ENCODE data around the gene SS18L1. TPM values are rescaled to one million over a fixed set of nuclear protein-coding genes. Genes with fewer than 3 reads are reported as not detected.

SS18L1 gene
- total RNA-seq, 1 experiment from 2014 or later, result 34.7 TPM

DNA sequence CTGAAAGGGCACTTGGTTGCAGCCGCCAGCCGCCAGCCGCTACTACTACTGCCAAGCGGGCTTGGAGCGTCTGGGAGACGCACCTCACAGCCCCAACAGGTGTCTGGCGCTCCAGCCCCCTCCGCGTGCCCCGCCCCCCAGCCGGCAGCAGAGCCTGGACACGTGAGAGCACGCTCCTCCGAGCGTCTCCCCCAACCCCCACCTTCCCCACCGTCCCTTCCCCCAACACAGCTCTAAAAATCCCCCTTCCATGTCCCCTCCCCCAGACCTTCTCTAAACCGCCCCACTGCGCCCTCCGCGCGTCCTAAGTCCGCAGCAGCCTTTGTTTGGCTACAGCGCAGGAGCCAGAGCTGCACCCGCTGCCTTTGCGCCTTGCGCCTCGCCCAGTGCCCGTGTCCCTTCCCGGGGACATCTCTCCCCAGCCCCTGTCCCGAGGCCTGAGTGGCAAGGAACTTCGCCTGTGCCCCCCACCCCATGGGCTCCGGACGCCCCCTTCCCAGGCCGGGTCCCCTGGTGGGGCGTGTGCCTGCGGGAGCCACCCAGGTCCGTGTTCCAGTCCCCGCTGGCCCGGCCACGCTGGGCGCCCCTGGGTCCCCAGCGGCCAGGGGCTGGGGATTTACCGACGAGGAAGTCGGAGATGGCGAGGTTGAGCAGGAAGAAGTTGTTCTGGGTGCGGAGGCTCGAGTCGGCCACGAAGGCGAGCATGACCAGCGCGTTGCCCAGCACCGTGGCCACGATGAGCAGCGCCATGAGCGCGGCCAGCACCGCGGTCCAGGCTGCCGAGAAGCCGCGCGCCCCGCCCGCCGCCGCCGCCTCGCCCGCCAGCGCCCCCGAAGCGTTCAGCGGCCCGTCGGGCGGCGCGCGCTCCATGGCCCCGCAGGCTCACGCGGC lies 75.8 kb downstream of the SS18L1 start:
- intact Hi-C loops (cut with micrococcal nuclease; ENCODE audit: unreplicated experiment), result no loop called here
- H3K27ac ChIP-seq (ENCODE audit: low read depth, low read length, poor library complexity, severe bottlenecking), result no peak overlapping the region
- ChIA-PET CTCF (no interaction called here), POLR2A (ENCODE audit: low non-redundant PET) (no interaction called here)
- TF ChIP-seq CTCF (conservative IDR thresholded peaks at IDR 0.05; ENCODE audit: low read depth, low read length), result no peak
- TF ChIP-seq EZH2 (IDR thresholded peaks at IDR 0.05; ENCODE audit: borderline replicate concordance, low read depth, low read length, poor library complexity, severe bottlenecking), result peak; percentile 85
- peaks cover 5% of the 10 kb centered on the region for H3K4me1 ChIP-seq (ENCODE audit: insufficient read depth, low read length, poor library complexity, severe bottlenecking)
- H3K36me3 ChIP-seq (ENCODE audit: insufficient read depth, low read length, poor library complexity, severe bottlenecking), result no peaks in the 10 kb centered on the region
- no peak for DNase-seq (ENCODE audit: low spot score)
- H3K4me3 ChIP-seq (ENCODE audit: low read depth, low read length, poor library complexity, severe bottlenecking), result no peak overlapping the region
- BruUV-seq (replicated peaks), result no TSS peak
- H3K9me3 ChIP-seq (ENCODE audit: low read depth, low read length, poor library complexity, severe bottlenecking), result no peaks in the 10 kb centered on the region
- peaks cover 94% of the 10 kb centered on the region for H3K27me3 ChIP-seq (replicated peaks; ENCODE audit: insufficient read depth, low read depth, low read length, poor library complexity)

DNA sequence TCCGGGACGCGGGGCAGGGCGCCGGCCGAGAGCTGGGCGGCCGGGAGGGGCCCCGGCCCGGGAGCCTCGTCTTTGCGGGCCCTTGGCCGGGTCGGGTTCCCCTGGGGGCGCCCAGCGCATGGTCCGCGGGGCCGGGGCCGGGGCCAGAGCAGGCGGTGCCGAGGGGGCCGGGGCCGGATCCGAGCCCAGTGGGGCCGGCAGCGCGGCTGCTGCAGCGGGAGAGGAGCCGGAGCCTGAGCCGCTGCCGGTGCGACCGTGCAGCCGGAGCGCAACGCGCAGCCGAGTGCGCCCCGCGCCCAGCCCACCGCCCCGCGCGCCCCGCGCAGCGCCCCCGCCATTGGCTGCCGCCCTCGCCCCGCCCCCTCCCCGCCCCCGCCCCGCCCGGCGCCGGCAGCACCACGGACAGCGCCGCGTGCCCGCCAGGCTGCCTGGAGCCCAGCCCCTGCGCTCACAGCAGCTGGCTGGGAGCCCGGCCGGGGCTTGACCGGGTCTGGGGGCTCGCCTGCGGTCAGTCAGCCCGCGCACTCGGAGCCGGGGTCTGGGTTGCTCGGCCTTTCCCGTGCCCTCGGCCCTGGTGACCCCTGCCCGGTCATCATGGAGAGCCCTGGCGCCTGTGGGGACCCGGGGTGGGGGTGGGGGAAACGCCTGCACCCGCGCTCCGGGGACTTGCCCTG lies 76.6 kb downstream of the SS18L1 start, which contains the start of gene HRH3:
HRH3 (minus strand) TSS at position 287 of the 674 bp plus-strand sequence. CDS start 308 bp downstream, outside the sequence.
- CTCF ChIA-PET, result no interaction called here
- Histone ChIP-seq H3K4me3 (ENCODE audit: low read depth, low read length, poor library complexity, severe bottlenecking) (no peak within 1 kb of the TSS), H3K36me3 (ENCODE audit: insufficient read depth, low read length, poor library complexity, severe bottlenecking) (no peaks in the 10 kb centered on the region), H3K27me3 (replicated peaks; ENCODE audit: insufficient read depth, low read depth, low read length, poor library complexity) (peaks cover 94% of the 10 kb centered on the region), H3K4me1 (ENCODE audit: insufficient read depth, low read length, poor library complexity, severe bottlenecking) (peaks cover 5% of the 10 kb centered on the region), H3K9me3 (ENCODE audit: low read depth, low read length, poor library complexity, severe bottlenecking) (no peaks in the 10 kb centered on the region), H3K27ac (ENCODE audit: low read depth, low read length, poor library complexity, severe bottlenecking) (no peak within 1 kb of the TSS)
- intact Hi-C loops (cut with micrococcal nuclease; ENCODE audit: unreplicated experiment), result no loop called here
- peak; percentile 60 for DNase-seq (ENCODE audit: low spot score)
- POLR2A ChIA-PET (ENCODE audit: low non-redundant PET), result no interaction called here
- BruUV-seq (replicated peaks), result no TSS peak
- TF ChIP-seq CTCF (conservative IDR thresholded peaks at IDR 0.05; ENCODE audit: low read depth, low read length) (no peak), EZH2 (IDR thresholded peaks at IDR 0.05; ENCODE audit: borderline replicate concordance, low read depth, low read length, poor library complexity, severe bottlenecking) (no peak)

GRCh38 chr20:62220666-62221568 lies 77.3 kb downstream of the SS18L1 start:
- H3K27ac ChIP-seq (ENCODE audit: low read depth, low read length, poor library complexity, severe bottlenecking), result no peak overlapping the region
- H3K9me3 ChIP-seq (ENCODE audit: low read depth, low read length, poor library complexity, severe bottlenecking), result no peaks in the 10 kb centered on the region
- no peak for DNase-seq (ENCODE audit: low spot score)
- no TSS peak for BruUV-seq (replicated peaks)
- no peak overlapping the region for H3K4me3 ChIP-seq (ENCODE audit: low read depth, low read length, poor library complexity, severe bottlenecking)
- intact Hi-C loops (cut with micrococcal nuclease; ENCODE audit: unreplicated experiment), result no loop called here
- H3K4me1 ChIP-seq (ENCODE audit: insufficient read depth, low read length, poor library complexity, severe bottlenecking), result peaks cover 5% of the 10 kb centered on the region
- H3K36me3 ChIP-seq (ENCODE audit: insufficient read depth, low read length, poor library complexity, severe bottlenecking), result no peaks in the 10 kb centered on the region
- peaks cover 94% of the 10 kb centered on the region for H3K27me3 ChIP-seq (replicated peaks; ENCODE audit: insufficient read depth, low read depth, low read length, poor library complexity)
- TF ChIP-seq EZH2 (IDR thresholded peaks at IDR 0.05; ENCODE audit: borderline replicate concordance, low read depth, low read length, poor library complexity, severe bottlenecking), result no peak
- TF ChIP-seq CTCF (conservative IDR thresholded peaks at IDR 0.05; ENCODE audit: low read depth, low read length), result no peak
- ChIA-PET POLR2A (ENCODE audit: low non-redundant PET) (no interaction called here), CTCF (no interaction called here)

Measured in A673 (cell line).